ENCODE data around the gene RPS2.
A peak's percentile ranks its signal among the peaks of the same experiment; 100 is the strongest.

The RPS2 gene

GRCh38 chr16:1973461-1974156 lies 9.0 kb upstream of the RPS2 start:
- TF ChIP-seq CTCF (IDR thresholded peaks at IDR 0.05; ENCODE audit: insufficient read depth, low read length, poor library complexity, severe bottlenecking), result no peak
- DNase-seq (ENCODE audit: extremely low read depth, insufficient read length), result no peak
- H3K36me3 ChIP-seq (ENCODE audit: control insufficient read depth, insufficient read depth, low read length), result peaks cover 36% of the 10 kb centered on the region
- no peaks in the 10 kb centered on the region for H3K27me3 ChIP-seq (replicated peaks; ENCODE audit: control insufficient read depth, insufficient read depth, low read length)
- H3K4me3 ChIP-seq (replicated peaks; ENCODE audit: low read depth, low read length), result no peak overlapping the region

- H3K4me3 ChIP-seq (replicated peaks; ENCODE audit: low read depth, low read length), result peak overlapping the region; percentile 93
- peaks cover 28% of the 10 kb centered on the region for H3K36me3 ChIP-seq (ENCODE audit: control insufficient read depth, insufficient read depth, low read length)
- TF ChIP-seq CTCF (IDR thresholded peaks at IDR 0.05; ENCODE audit: insufficient read depth, low read length, poor library complexity, severe bottlenecking), result no peak
- DNase-seq (ENCODE audit: extremely low read depth, insufficient read length), result no peak
- no peaks in the 10 kb centered on the region for H3K27me3 ChIP-seq (replicated peaks; ENCODE audit: control insufficient read depth, insufficient read depth, low read length)
Measured at GRCh38 chr16:1972490-1972877, 7.9 kb upstream of the RPS2 start.

GRCh38 chr16:1971796-1972489 lies 7.3 kb upstream of the RPS2 start, which contains the start of gene TBL3:
TSS of gene TBL3 (plus strand) at chr16:1972053. CDS start at chr16:1972165, 112 bp downstream.
- peak; percentile 97 for DNase-seq (ENCODE audit: extremely low read depth, insufficient read length)
- TF ChIP-seq CTCF (IDR thresholded peaks at IDR 0.05; ENCODE audit: insufficient read depth, low read length, poor library complexity, severe bottlenecking), result no peak
- H3K4me3 ChIP-seq (replicated peaks; ENCODE audit: low read depth, low read length), result peak within 1 kb of the TSS; percentile 93
- H3K36me3 ChIP-seq (ENCODE audit: control insufficient read depth, insufficient read depth, low read length), result peaks cover 26% of the 10 kb centered on the region
- no peaks in the 10 kb centered on the region for H3K27me3 ChIP-seq (replicated peaks; ENCODE audit: control insufficient read depth, insufficient read depth, low read length)

- no peak for TF ChIP-seq CTCF (IDR thresholded peaks at IDR 0.05; ENCODE audit: insufficient read depth, low read length, poor library complexity, severe bottlenecking)
- H3K4me3 ChIP-seq (replicated peaks; ENCODE audit: low read depth, low read length), result no peak overlapping the region
Measured at GRCh38 chr16:1968146-1968953, 3.7 kb upstream of the RPS2 start.

GRCh38 chr16:1966460-1966859 lies 1.8 kb upstream of the RPS2 start, which contains the start of gene RNF151:
TSS of gene RNF151 (plus strand) at chr16:1966856. CDS start at chr16:1966882, 26 bp downstream.
- Histone ChIP-seq H3K27me3 (replicated peaks; ENCODE audit: control insufficient read depth, insufficient read depth, low read length) (no peaks in the 10 kb centered on the region), H3K4me3 (replicated peaks; ENCODE audit: low read depth, low read length) (peak within 1 kb of the TSS; percentile 83), H3K36me3 (ENCODE audit: control insufficient read depth, insufficient read depth, low read length) (peaks cover 19% of the 10 kb centered on the region)
- DNase-seq (ENCODE audit: extremely low read depth, insufficient read length), result no peak
- no peak for TF ChIP-seq CTCF (IDR thresholded peaks at IDR 0.05; ENCODE audit: insufficient read depth, low read length, poor library complexity, severe bottlenecking)

More at GRCh38 chr16:1968146-1968953, 3.7 kb upstream of the RPS2 start:
- peak; percentile 9 for DNase-seq (ENCODE audit: extremely low read depth, insufficient read length)
- H3K36me3 ChIP-seq (ENCODE audit: control insufficient read depth, insufficient read depth, low read length), result peaks cover 6% of the 10 kb centered on the region
- no peaks in the 10 kb centered on the region for H3K27me3 ChIP-seq (replicated peaks; ENCODE audit: control insufficient read depth, insufficient read depth, low read length)

Data from GM06990 (cell line).